HepG2 (cell line): Measurements from ENCODE around the gene RAPH1. TPM values are rescaled to one million over a fixed set of nuclear protein-coding genes. Genes with fewer than 3 reads are reported as not detected.

Source experiments
- ATAC-seq: fragments of 200-7000 bp; cut with Tn5 transposase; 3 replicates; pipeline ENCODE4 v1.9.1; 2020; ENCODE audit warnings: mild to moderate bottlenecking, moderate library complexity
- BruUV-seq: library from RNA; stranded (reverse); fragments of 400-500 nt; replicated peaks from 2 replicates; lab custom pipeline; 2021; lab: Mats Ljungman, UMichigan
- CTCF ChIA-PET: fragments of 300-600 bp; formaldehyde crosslinking; extraction: SDS; loops from one replicate; lab custom pipeline; 2021; ENCODE audit warnings: low total read pairs, inconsistent platforms, low intra/inter-chr PET ratio; lab: Yijun Ruan, JAX
- POLR2A ChIA-PET: fragments of 350-600 bp; sonication (Branson Sonifier 250); formaldehyde crosslinking; loops from one replicate; lab custom pipeline; 2020; ENCODE audit warnings: antibody characterized with exemption, inconsistent platforms; lab: Yijun Ruan, JAX
- DNase-seq: peaks from one replicate; pipeline ENCODE4 v3.0.0-alpha.2; 2015; ENCODE audit warnings: low spot score
- FAIRE-seq: peaks from 3 replicates; lab custom pipeline; 2011; peaks lifted over from hg19 to GRCh38; lab: Jason Lieb, UNC
- H2AFZ ChIP-seq: one replicate; pipeline ENCODE4 v1.6.1; 2011; ENCODE audit warnings: low read length, inconsistent platforms
- H3K27ac ChIP-seq: fragments of 300-600 bp; 3 replicates; pipeline ENCODE4 v1.8.0; 2011; ENCODE audit warnings: mixed run types, mild to moderate bottlenecking, mixed read lengths, low read length, inconsistent platforms; ENCODE audit not compliant: insufficient read depth; ENCODE audit errors: extremely low read length
- H3K27me3 ChIP-seq, 2 experiments: fragments of 200-600 bp in 1 of 2; 2 replicates in 1 of 2; 3 replicates in 1 of 2; pipeline versions ENCODE4 v1.6.0 to v1.8.0; 2011; ENCODE audit warnings: low read length in 2 of 2, mild to moderate bottlenecking in 2 of 2, moderate library complexity in 2 of 2, inconsistent platforms in 1 of 2; ENCODE audit not compliant: insufficient read depth in 2 of 2, control insufficient read depth in 1 of 2
- H3K36me3 ChIP-seq, 2 experiments: fragments of 200-600 bp in 1 of 2; replicated peaks in 1 of 2; 2 replicates in 1 of 2; 3 replicates in 1 of 2; pipeline versions ENCODE4 v1.5.1 to v1.8.0; 2011; ENCODE audit warnings: low read length in 2 of 2, inconsistent platforms in 1 of 2; ENCODE audit not compliant: insufficient read depth in 2 of 2, control insufficient read depth in 1 of 2
- H3K4me1 ChIP-seq: 2 replicates; pipeline ENCODE4 v1.5.1; 2012; ENCODE audit warnings: low read length, inconsistent platforms; ENCODE audit not compliant: insufficient read depth
- H3K4me2 ChIP-seq: 2 replicates; pipeline ENCODE4 v1.6.0; 2011; ENCODE audit warnings: low read depth, low read length, inconsistent platforms
- H3K4me3 ChIP-seq, 3 experiments: fragments of 200-600 bp in 1 of 3; sonication (generic), shearing (Covaris generic) in 1 of 3; replicated peaks in 1 of 3; 2 replicates each; pipeline ENCODE4 v1.5.1; 2011 to 2016; ENCODE audit warnings: low read length in 3 of 3, inconsistent platforms in 2 of 3, low read depth in 2 of 3, mild to moderate bottlenecking in 2 of 3, control low read depth in 1 of 3, mixed read lengths in 1 of 3; ENCODE audit not compliant: insufficient read depth in 1 of 3
- H3K79me2 ChIP-seq: one replicate; pipeline ENCODE4 v1.6.1; 2011; ENCODE audit warnings: low read length, inconsistent platforms; ENCODE audit not compliant: insufficient read depth
- H3K9ac ChIP-seq: 2 replicates; pipeline ENCODE4 v1.6.0; 2011; ENCODE audit warnings: mild to moderate bottlenecking, low read depth, low read length, inconsistent platforms; ENCODE audit not compliant: insufficient read depth
- H3K9me3 ChIP-seq: 2 replicates; pipeline ENCODE4 v1.5.1; 2012; ENCODE audit warnings: mild to moderate bottlenecking, low read length
- H4K20me1 ChIP-seq: 2 replicates; pipeline ENCODE4 v1.6.0; 2011; ENCODE audit warnings: inconsistent platforms, mild to moderate bottlenecking, low read length, moderate library complexity; ENCODE audit not compliant: insufficient read depth
- ATF7 ChIP-seq, 2 experiments: fragments of 450-650 bp in 1 of 2; sonication (generic) in 1 of 2; formaldehyde crosslinking in 1 of 2; IDR thresholded peaks; 2 replicates each; pipeline versions ENCODE4 v1.4.0 to v1.6.1; 2016 to 2020; ENCODE audit warnings: antibody characterized with exemption in 1 of 2, mild to moderate bottlenecking in 1 of 2, missing genetic modification reagents in 1 of 2
- CCDC6 ChIP-seq: sonication (generic); formaldehyde crosslinking; IDR thresholded peaks from 2 replicates; pipeline ENCODE4 v1.8.1; 2022; ENCODE audit warnings: mild to moderate bottlenecking, missing genetic modification reagents, moderate library complexity
- CENPX ChIP-seq: sonication (generic); formaldehyde crosslinking; IDR thresholded peaks from 2 replicates; pipeline ENCODE4 v1.9.0; 2021; ENCODE audit warnings: mild to moderate bottlenecking, missing genetic modification reagents, moderate library complexity
- HNF1B ChIP-seq: sonication (generic); formaldehyde crosslinking; IDR thresholded peaks from 2 replicates; pipeline ENCODE4 v1.5.1; 2020; ENCODE audit warnings: mild to moderate bottlenecking, moderate library complexity, missing genetic modification reagents
- JUND ChIP-seq: sonication (generic); formaldehyde crosslinking; IDR thresholded peaks from 2 replicates; pipeline ENCODE4 v1.8.0; 2022; ENCODE audit warnings: mild to moderate bottlenecking, missing genetic modification reagents
- MAFK ChIP-seq, 2 experiments: IDR thresholded peaks in 1 of 2; conservative IDR thresholded peaks in 1 of 2; 2 replicates each; pipeline ENCODE4 v1.6.1; 2011; ENCODE audit warnings: improper control_type of control experiment in 2 of 2, low read length in 2 of 2
- MED1 ChIP-seq: sonication (generic); formaldehyde crosslinking; IDR thresholded peaks from 2 replicates; pipeline ENCODE4 v1.4.0; 2020; ENCODE audit warnings: missing genetic modification reagents
- NFYC ChIP-seq: IDR thresholded peaks from 2 replicates; pipeline ENCODE4 v1.6.1; 2016; ENCODE audit warnings: missing genetic modification reagents, missing compliant biosample characterization
- NR1H2 ChIP-seq: sonication (generic); formaldehyde crosslinking; IDR thresholded peaks from 2 replicates; pipeline ENCODE4 v1.8.1; 2022; ENCODE audit warnings: low read depth, missing genetic modification reagents, borderline replicate concordance
- PITX1 ChIP-seq: sonication (generic); formaldehyde crosslinking; IDR thresholded peaks from 2 replicates; pipeline ENCODE4 v1.5.1; 2020; ENCODE audit warnings: mild to moderate bottlenecking, missing genetic modification reagents
- SAFB2 ChIP-seq: sonication (generic); formaldehyde crosslinking; IDR thresholded peaks from 2 replicates; pipeline ENCODE4 v1.5.1; 2020; ENCODE audit warnings: missing genetic modification reagents, low read depth, mild to moderate bottlenecking, borderline replicate concordance
- TFAP4 ChIP-seq: sonication (generic); IDR thresholded peaks from 2 replicates; pipeline ENCODE4 v1.6.1; 2016; ENCODE audit warnings: low read depth, borderline replicate concordance
- YY1 ChIP-seq: IDR thresholded peaks from 2 replicates; pipeline ENCODE4 v1.6.1; 2011; ENCODE audit warnings: low read length, low read depth, moderate library complexity, mild to moderate bottlenecking; ENCODE audit not compliant: insufficient read depth, insufficient replicate concordance
- ZBTB25 ChIP-seq: IDR thresholded peaks from 2 replicates; pipeline ENCODE4 v1.6.1; 2018; ENCODE audit warnings: missing genetic modification reagents
- ZFP62 ChIP-seq: sonication (generic); formaldehyde crosslinking; IDR thresholded peaks from 2 replicates; pipeline ENCODE4 v1.4.0; 2020; ENCODE audit warnings: missing genetic modification reagents
- ZNF232 ChIP-seq: sonication (generic); formaldehyde crosslinking; IDR thresholded peaks from 2 replicates; pipeline ENCODE4 v1.4.0; 2020; ENCODE audit warnings: missing genetic modification reagents, borderline replicate concordance
- ZNF343 ChIP-seq: sonication (generic); formaldehyde crosslinking; IDR thresholded peaks from 2 replicates; pipeline ENCODE4 v1.4.0; 2020; ENCODE audit warnings: mild to moderate bottlenecking, missing genetic modification reagents
- ZNF562 ChIP-seq: sonication (generic); formaldehyde crosslinking; IDR thresholded peaks from 2 replicates; pipeline ENCODE4 v1.8.0; 2022; ENCODE audit warnings: missing genetic modification reagents, borderline replicate concordance
- ZNF790 ChIP-seq: sonication (generic); formaldehyde crosslinking; IDR thresholded peaks from 2 replicates; pipeline ENCODE4 v1.8.0; 2022; ENCODE audit warnings: missing genetic modification reagents, mild to moderate bottlenecking, borderline replicate concordance
- WGBS: methylation state at CpG from one replicate; pipeline ENCODE4 v1.1.6; 2017; ENCODE audit warnings: low lambda C conversion rate; 5-methylcytosine and 5-hydroxymethylcytosine counted together
- in situ Hi-C: cut with HindIII; loops from 2 replicates; pipeline ENCODE4 v1.10.0; 2017; ENCODE audit warnings: low pct_unique_long_range_greater_than_20kb; ENCODE audit not compliant: extremely low pct_ligation_motif_present
- intact Hi-C: fragments of 100-400 bp; cut with micrococcal nuclease; formaldehyde crosslinking; loops from one replicate; pipeline ENCODE4 v1.10.0; 2022; ENCODE audit not compliant: unreplicated experiment
- polyA plus RNA-seq, 8 experiments: library from polyadenylated mRNA; depleted of rRNA in 3 of 8; stranded (reverse) in 7 of 8; unstranded in 1 of 8; fragments of >200 nt; fragmentation: Illumina TruSeq in 4 of 8; extraction: Trizol in 4 of 8; gene quantifications; 2 replicates each; pipeline versions ENCODE4 v1.2.1 to v1.2.3, GENCODE V29; 2011 to 2016; ENCODE audit warnings: low read depth in 4 of 8, missing spikeins in 1 of 8, mixed read lengths in 1 of 8; ENCODE audit not compliant: insufficient read depth in 1 of 8
- total RNA-seq, 5 experiments: library from RNA; depleted of rRNA; stranded (reverse); fragments of >200 nt; fragmentation: Illumina TruSeq; extraction: Trizol; gene quantifications; 2 replicates each; pipeline ENCODE4 v1.2.3, GENCODE V29; 2016; ENCODE audit warnings: low read depth in 1 of 5
- TF ChIP-seq, protein P1 (sequence below): sonication (generic); formaldehyde crosslinking; IDR thresholded peaks from 2 replicates; pipeline ENCODE4 v1.8.1; 2022; ENCODE audit warnings: mild to moderate bottlenecking, missing genetic modification reagents

Gene RAPH1
- total and polyA plus RNA-seq, 2 of the 13 experiments (the other 11 are each of a cell fraction or from before 2014, with no cell fraction given), result 5.3 to 6.7 TPM

- ATAC-seq (no peak), DNase-seq (no peak), FAIRE-seq (no peak)
- Histone ChIP-seq H3K4me2 (no peak overlapping the region), H3K9ac (no peak overlapping the region), H3K9me3 (no peaks in the 10 kb centered on the region), H3K4me3 (no peak overlapping the region), H3K27ac (no peak overlapping the region), H3K79me2 (no peaks in the 10 kb centered on the region), H3K36me3 (peaks cover 5 to 44% of the 10 kb centered on the region in 2 experiments), H4K20me1 (no peaks in the 10 kb centered on the region), H3K4me1 (peaks cover 7% of the 10 kb centered on the region; the same call in 1 of the 2 replicates), H2AFZ (no peak overlapping the region), H3K27me3 (no peaks in the 10 kb centered on the region)
- ChIA-PET POLR2A (no interaction called here), CTCF (no interaction called here)
- BruUV-seq, result no TSS peak
- 93% methylated on average over 3 of the region's 3 CpGs for WGBS
- intact Hi-C loops, result loop anchor here (2.0 to 10.0 kb wide), 2 partner anchors 620 to 882 kb away; no protein-coding TSS in a partner anchor
- in situ Hi-C loops, result loop anchor here (10.0 kb wide), 1 partner anchor 230 kb away; no protein-coding TSS in a partner anchor
- TF ChIP-seq ATF7 (IDR thresholded peaks at IDR 0.05) (no peak), ATF7 (CRISPR knock-in tag; IDR thresholded peaks at IDR 0.05) (no peak), ZNF343 (CRISPR knock-in tag) (no peak), ZNF790 (no peak), CCDC6 (CRISPR knock-in tag) (no peak), JUND (CRISPR knock-in tag) (no peak), ZNF562 (CRISPR knock-in tag) (no peak), NR1H2 (CRISPR knock-in tag) (no peak), SAFB2 (CRISPR knock-in tag) (no peak), CENPX (CRISPR knock-in tag) (no peak), MAFK (conservative IDR thresholded peaks at IDR 0.05 in 1 of 2, IDR thresholded peaks at IDR 0.05 in 1 of 2; ENCODE audit: low read length in 2 of 2) (no peak), HNF1B (CRISPR knock-in tag) (no peak), ZNF232 (CRISPR knock-in tag) (no peak), NFYC (no peak), MED1 (CRISPR knock-in tag) (no peak), YY1 (no peak), PITX1 (CRISPR knock-in tag) (no peak), ZBTB25 (no peak), ZFP62 (CRISPR knock-in tag) (no peak), TFAP4 (no peak)
- TF ChIP-seq, protein P1, sequence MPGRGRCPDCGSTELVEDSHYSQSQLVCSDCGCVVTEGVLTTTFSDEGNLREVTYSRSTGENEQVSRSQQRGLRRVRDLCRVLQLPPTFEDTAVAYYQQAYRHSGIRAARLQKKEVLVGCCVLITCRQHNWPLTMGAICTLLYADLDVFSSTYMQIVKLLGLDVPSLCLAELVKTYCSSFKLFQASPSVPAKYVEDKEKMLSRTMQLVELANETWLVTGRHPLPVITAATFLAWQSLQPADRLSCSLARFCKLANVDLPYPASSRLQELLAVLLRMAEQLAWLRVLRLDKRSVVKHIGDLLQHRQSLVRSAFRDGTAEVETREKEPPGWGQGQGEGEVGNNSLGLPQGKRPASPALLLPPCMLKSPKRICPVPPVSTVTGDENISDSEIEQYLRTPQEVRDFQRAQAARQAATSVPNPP (CRISPR knock-in tag), result no peak
Measured at GRCh38 chr2:203455209-203455608, 79.9 kb downstream of the RAPH1 start.
